A673 (cell line): ENCODE results near the gene SLC25A26.

Source experiments
- CTCF ChIP-seq: fragments of 300-800, 200-600 bp; sonication (generic); conservative IDR thresholded peaks from 2 replicates; pipeline ENCODE4 v1.5.1; 2017; ENCODE audit warnings: low read depth, mild to moderate bottlenecking, antibody characterized with exemption, low read length, moderate library complexity, mixed read lengths
- EZH2 ChIP-seq: fragments of 200-600 bp; sonication (generic); IDR thresholded peaks from 2 replicates; pipeline ENCODE4 v1.6.1; 2017; ENCODE audit warnings: borderline replicate concordance, low read depth, mild to moderate bottlenecking, mixed read lengths, antibody characterized with exemption, low read length; ENCODE audit not compliant: poor library complexity, severe bottlenecking

- TF ChIP-seq CTCF = no peak
- no peak for TF ChIP-seq EZH2
Observed at GRCh38 chr3:66370179-66370578, 149.4 kb downstream of the SLC25A26 start.
